Spleen (tissue), 7 donors: ENCODE measurements around the gene GPR31.

Source experiments
- POLR2A ChIP-seq, 3 donors: fragments of 450-650 bp; IDR thresholded peaks; one replicate each; pipeline ENCODE4 v1.5.1; 2017; ENCODE audit warnings: antibody characterized with exemption in 3 of 3, mild to moderate bottlenecking in 1 of 3
- TF ChIP-seq, protein P1 (sequence below), 11 experiments: fragments of 200-600 bp in 7 of 11; fragments of 450-650 bp in 4 of 11; sonication (generic) in 4 of 11; IDR thresholded peaks in 8 of 11; conservative IDR thresholded peaks in 3 of 11; 1 replicate in 7 of 11; 2 replicates in 4 of 11; pipeline versions ENCODE4 v1.4.0 to v1.8.0; 2016 to 2021; ENCODE audit warnings: antibody characterized with exemption in 11 of 11, inconsistent platforms in 4 of 11, mild to moderate bottlenecking in 1 of 11
- donor health status: DM: no; HTN: no; CAD: no; lungs with moderate emphysema.
- donor health status: DM: no; HTN: no; CAD: no.
- donor health status: DM: no; HTN: no; CAD: no.

DNA sequence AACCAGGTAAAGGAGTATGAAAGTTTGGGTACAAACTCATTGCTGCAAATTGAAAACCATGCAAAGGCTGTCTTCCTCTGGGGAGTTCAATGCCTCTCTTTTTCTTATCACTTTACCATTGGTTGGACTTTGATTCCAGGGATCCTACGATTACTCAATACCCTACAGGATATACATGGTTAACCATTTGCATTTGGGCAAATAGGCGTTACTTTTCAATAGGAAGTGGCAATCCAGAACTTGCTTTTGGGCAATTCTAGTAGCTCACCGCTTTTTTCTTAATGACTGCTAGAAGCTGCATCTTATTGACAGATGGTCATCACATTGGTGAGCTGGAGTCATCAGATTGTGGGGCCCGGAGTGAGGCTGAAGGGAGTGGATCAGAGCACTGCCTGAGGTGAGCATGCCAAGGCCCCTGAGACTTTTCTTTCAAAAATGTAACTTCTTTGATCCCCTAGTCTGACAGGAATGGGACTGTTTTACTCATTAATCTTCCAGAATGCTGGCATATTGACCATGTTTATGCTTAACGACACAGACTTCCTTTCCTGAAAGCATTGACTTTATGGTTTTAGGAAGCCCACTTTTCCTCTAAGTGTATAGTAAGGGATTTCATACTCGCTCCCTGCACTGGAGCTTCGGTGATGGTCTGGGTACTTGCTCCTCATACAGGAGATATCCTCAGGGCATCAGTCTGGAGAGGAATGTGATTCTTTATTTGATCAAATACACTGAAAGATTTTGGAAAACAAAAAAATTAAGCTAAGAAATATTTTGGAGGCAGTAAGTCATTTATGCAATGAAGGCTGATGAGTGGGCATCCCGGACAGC lies 34.7 kb downstream of the GPR31 start, which contains the start of gene CCR6:
- TF ChIP-seq, protein P1, sequence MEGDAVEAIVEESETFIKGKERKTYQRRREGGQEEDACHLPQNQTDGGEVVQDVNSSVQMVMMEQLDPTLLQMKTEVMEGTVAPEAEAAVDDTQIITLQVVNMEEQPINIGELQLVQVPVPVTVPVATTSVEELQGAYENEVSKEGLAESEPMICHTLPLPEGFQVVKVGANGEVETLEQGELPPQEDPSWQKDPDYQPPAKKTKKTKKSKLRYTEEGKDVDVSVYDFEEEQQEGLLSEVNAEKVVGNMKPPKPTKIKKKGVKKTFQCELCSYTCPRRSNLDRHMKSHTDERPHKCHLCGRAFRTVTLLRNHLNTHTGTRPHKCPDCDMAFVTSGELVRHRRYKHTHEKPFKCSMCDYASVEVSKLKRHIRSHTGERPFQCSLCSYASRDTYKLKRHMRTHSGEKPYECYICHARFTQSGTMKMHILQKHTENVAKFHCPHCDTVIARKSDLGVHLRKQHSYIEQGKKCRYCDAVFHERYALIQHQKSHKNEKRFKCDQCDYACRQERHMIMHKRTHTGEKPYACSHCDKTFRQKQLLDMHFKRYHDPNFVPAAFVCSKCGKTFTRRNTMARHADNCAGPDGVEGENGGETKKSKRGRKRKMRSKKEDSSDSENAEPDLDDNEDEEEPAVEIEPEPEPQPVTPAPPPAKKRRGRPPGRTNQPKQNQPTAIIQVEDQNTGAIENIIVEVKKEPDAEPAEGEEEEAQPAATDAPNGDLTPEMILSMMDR (IDR thresholded peaks at IDR 0.05 in 8 of 11, conservative IDR thresholded peaks at IDR 0.05 in 3 of 11) = no peak
- TF ChIP-seq POLR2A (IDR thresholded peaks at IDR 0.05) = no peak
